Measurements from ENCODE around the gene TMEM63B.
"Not testable (repeated sequence)": the region's sequence is repeated elsewhere in the genome, so short reads cannot be mapped to it uniquely, and the experiment has no call there.

TMEM63B gene

GRCh38 chr6:44169886-44170570 lies 42.7 kb downstream of the TMEM63B start:
- no peak for FAIRE-seq

GRCh38 chr6:44171899-44172546 lies 44.7 kb downstream of the TMEM63B start:
- DNase-seq (ENCODE audit: insufficient read length, low spot score) (no peak), FAIRE-seq (no peak)
- TF ChIP-seq POLR2A (IDR thresholded peaks at IDR 0.05; ENCODE audit: low read depth, low read length), result no peak

More at GRCh38 chr6:44169886-44170570, 42.7 kb downstream of the TMEM63B start:
- DNase-seq (ENCODE audit: insufficient read length, low spot score), result no peak
- no peak for TF ChIP-seq POLR2A (IDR thresholded peaks at IDR 0.05; ENCODE audit: low read depth, low read length)

- FAIRE-seq, result peak; percentile 52
- no peak for TF ChIP-seq POLR2A (IDR thresholded peaks at IDR 0.05; ENCODE audit: low read depth, low read length)
- peak; percentile 96 for DNase-seq (ENCODE audit: insufficient read length, low spot score)
These were observed 45.6 kb downstream of the TMEM63B start for GRCh38 chr6:44172731-44173500.

- TF ChIP-seq POLR2A (IDR thresholded peaks at IDR 0.05; ENCODE audit: low read depth, low read length), result no peak
- DNase-seq (ENCODE audit: insufficient read length, low spot score) (no peak), FAIRE-seq (no peak)
These were observed 48.9 kb downstream of the TMEM63B start for GRCh38 chr6:44176130-44176761.

GRCh38 chr6:44176762-44177509 lies 49.6 kb downstream of the TMEM63B start:
- no peak for DNase-seq (ENCODE audit: insufficient read length, low spot score)
- no peak for FAIRE-seq
- TF ChIP-seq POLR2A (IDR thresholded peaks at IDR 0.05; ENCODE audit: low read depth, low read length), result no peak

- FAIRE-seq (no peak), DNase-seq (ENCODE audit: insufficient read length, low spot score) (peak; percentile 75)
- no peak for TF ChIP-seq POLR2A (IDR thresholded peaks at IDR 0.05; ENCODE audit: low read depth, low read length)
These were observed 50.5 kb downstream of the TMEM63B start for GRCh38 chr6:44177691-44178423.

GRCh38 chr6:44178424-44179071 lies 51.2 kb downstream of the TMEM63B start:
- no peak for FAIRE-seq
- TF ChIP-seq POLR2A (IDR thresholded peaks at IDR 0.05; ENCODE audit: low read depth, low read length), result no peak
- no peak for DNase-seq (ENCODE audit: insufficient read length, low spot score)

GRCh38 chr6:44179072-44179536 lies 51.8 kb downstream of the TMEM63B start:
- no peak for TF ChIP-seq POLR2A (IDR thresholded peaks at IDR 0.05; ENCODE audit: low read depth, low read length)
- FAIRE-seq (no peak), DNase-seq (ENCODE audit: insufficient read length, low spot score) (no peak)

- no peak for DNase-seq (ENCODE audit: insufficient read length, low spot score)
- FAIRE-seq, result no peak
These were observed 52.3 kb downstream of the TMEM63B start for GRCh38 chr6:44179648-44180047.

GRCh38 chr6:44180406-44180805 lies 53.1 kb downstream of the TMEM63B start:
- no peak for TF ChIP-seq POLR2A (IDR thresholded peaks at IDR 0.05; ENCODE audit: low read depth, low read length)
- DNase-seq (ENCODE audit: insufficient read length, low spot score) (no peak), FAIRE-seq (no peak)

More at GRCh38 chr6:44179648-44180047, 52.3 kb downstream of the TMEM63B start:
- no peak for TF ChIP-seq POLR2A (IDR thresholded peaks at IDR 0.05; ENCODE audit: low read depth, low read length)

GRCh38 chr6:44180886-44181285 lies 53.5 kb downstream of the TMEM63B start:
- no peak for FAIRE-seq
- no peak for DNase-seq (ENCODE audit: insufficient read length, low spot score)
- no peak for TF ChIP-seq POLR2A (IDR thresholded peaks at IDR 0.05; ENCODE audit: low read depth, low read length)

GRCh38 chr6:44181784-44182183 lies 54.4 kb downstream of the TMEM63B start:
- not testable (repeated sequence) for DNase-seq (ENCODE audit: insufficient read length, low spot score); FAIRE-seq
